ENCODE measurements around the gene TANK.
"Not testable (repeated sequence)": the region's sequence is repeated elsewhere in the genome, so short reads cannot be mapped to it uniquely, and the experiment has no call there.

TANK gene

GRCh38 chr2:161177969-161178368 is 17.7 kb downstream of the TANK start:
- DNase-seq (ENCODE audit: low read depth), result no peak
- no peak for TF ChIP-seq CTCF (conservative IDR thresholded peaks at IDR 0.05; ENCODE audit: low read depth, low read length)
- H3K4me3 ChIP-seq (ENCODE audit: low read length), result no peak overlapping the region

- H3K4me3 ChIP-seq (ENCODE audit: low read length), result no peak overlapping the region
- no peak for DNase-seq (ENCODE audit: low read depth)
- no peak for TF ChIP-seq CTCF (conservative IDR thresholded peaks at IDR 0.05; ENCODE audit: low read depth, low read length)
Measured at GRCh38 chr2:161178756-161179155, 18.5 kb downstream of the TANK start.

GRCh38 chr2:161190050-161190449 is 29.8 kb downstream of the TANK start:
- H3K4me3 ChIP-seq (ENCODE audit: low read length), result no peak overlapping the region
- DNase-seq (ENCODE audit: low read depth), result no peak
- TF ChIP-seq CTCF (conservative IDR thresholded peaks at IDR 0.05; ENCODE audit: low read depth, low read length), result no peak

- H3K4me3 ChIP-seq (ENCODE audit: low read length); DNase-seq (ENCODE audit: low read depth): not testable (repeated sequence)
Measured at GRCh38 chr2:161195602-161196001, 35.4 kb downstream of the TANK start.

- no peak for DNase-seq (ENCODE audit: low read depth)
- no peak for TF ChIP-seq CTCF (conservative IDR thresholded peaks at IDR 0.05; ENCODE audit: low read depth, low read length)
- H3K4me3 ChIP-seq (ENCODE audit: low read length), result no peak overlapping the region
Measured at GRCh38 chr2:161199912-161200701, 39.9 kb downstream of the TANK start.

GRCh38 chr2:161204846-161205245 is 44.6 kb downstream of the TANK start:
- no peak for TF ChIP-seq CTCF (conservative IDR thresholded peaks at IDR 0.05; ENCODE audit: low read depth, low read length)
- no peak for DNase-seq (ENCODE audit: low read depth)
- no peak overlapping the region for H3K4me3 ChIP-seq (ENCODE audit: low read length)

GRCh38 chr2:161206471-161207032 is 46.3 kb downstream of the TANK start:
- DNase-seq (ENCODE audit: low read depth), result no peak
- no peak for TF ChIP-seq CTCF (conservative IDR thresholded peaks at IDR 0.05; ENCODE audit: low read depth, low read length)
- no peak overlapping the region for H3K4me3 ChIP-seq (ENCODE audit: low read length)
